GM12878 (cell line): ENCODE results near the gene PKMYT1. TPM values are rescaled to one million over a fixed set of nuclear protein-coding genes. Genes with fewer than 3 reads are reported as not detected.

Experiments used
- CBX5 ChIP-seq: sonication (generic); IDR thresholded peaks from 2 replicates; pipeline ENCODE4 v1.6.1; 2016; ENCODE audit warnings: low read depth, moderate library complexity, mild to moderate bottlenecking, inconsistent platforms
- CREB1 ChIP-seq: IDR thresholded peaks from 2 replicates; pipeline ENCODE4 v1.6.1; 2012; ENCODE audit warnings: low read depth, mild to moderate bottlenecking, inconsistent platforms
- CREM ChIP-seq: IDR thresholded peaks from 2 replicates; pipeline ENCODE4 v1.6.1; 2014; ENCODE audit warnings: antibody characterized with exemption, low read depth
- E2F8 ChIP-seq: fragments of 450-650 bp; IDR thresholded peaks from 2 replicates; pipeline ENCODE4 v1.6.1; 2018; ENCODE audit warnings: mild to moderate bottlenecking, low read depth, moderate library complexity; ENCODE audit not compliant: partially characterized antibody
- ESRRA ChIP-seq: IDR thresholded peaks from 2 replicates; pipeline ENCODE4 v1.6.1; 2012; ENCODE audit warnings: mild to moderate bottlenecking, low read length, improper control_type of control experiment
- HCFC1 ChIP-seq: fragments of 150-350 bp; IDR thresholded peaks from 2 replicates; pipeline ENCODE4 v1.6.1; 2014; ENCODE audit warnings: low read length
- JUND ChIP-seq: IDR thresholded peaks from 2 replicates; pipeline ENCODE4 v1.6.1; 2012; ENCODE audit warnings: low read depth, mild to moderate bottlenecking, low read length, improper control_type of control experiment, moderate library complexity
- NBN ChIP-seq: fragments of 450-650 bp; IDR thresholded peaks from 2 replicates; pipeline ENCODE4 v1.6.1; 2016
- NFYB ChIP-seq: IDR thresholded peaks from 2 replicates; pipeline ENCODE4 v1.6.1; 2011; ENCODE audit warnings: low read depth, mild to moderate bottlenecking, low read length, improper control_type of control experiment, moderate library complexity; ENCODE audit not compliant: insufficient read depth
- PAX8 ChIP-seq: fragments of 450-650 bp; IDR thresholded peaks from 2 replicates; pipeline ENCODE4 v1.6.1; 2017; ENCODE audit warnings: mild to moderate bottlenecking, moderate library complexity
- PRDM15 ChIP-seq: fragments of 450-650 bp; formaldehyde crosslinking; IDR thresholded peaks from 2 replicates; pipeline ENCODE4 v1.4.0; 2020; ENCODE audit warnings: mild to moderate bottlenecking, moderate library complexity
- RAD21 ChIP-seq: IDR thresholded peaks from 2 replicates; pipeline ENCODE4 v1.6.1; 2011; ENCODE audit warnings: mild to moderate bottlenecking, low read depth, low read length, moderate library complexity; ENCODE audit not compliant: insufficient read depth
- RB1 ChIP-seq: fragments of 450-650 bp; formaldehyde crosslinking; IDR thresholded peaks from 2 replicates; pipeline ENCODE4 v1.6.1; 2017; ENCODE audit warnings: mild to moderate bottlenecking, borderline replicate concordance
- SREBF2 ChIP-seq: IDR thresholded peaks from 2 replicates; pipeline ENCODE4 v1.6.1; 2012; ENCODE audit warnings: mild to moderate bottlenecking, low read length
- STAT3 ChIP-seq: IDR thresholded peaks from 2 replicates; pipeline ENCODE4 v1.6.1; 2011; ENCODE audit warnings: low read depth, low read length, improper control_type of control experiment
- SUZ12 ChIP-seq: fragments of 200-600 bp; sonication (generic); IDR thresholded peaks from one replicate; pipeline ENCODE4 v1.6.1; 2018; ENCODE audit warnings: antibody characterized with exemption, mild to moderate bottlenecking; ENCODE audit not compliant: unreplicated experiment
- TARDBP ChIP-seq: IDR thresholded peaks from 2 replicates; pipeline ENCODE4 v1.6.1; 2016; ENCODE audit warnings: borderline replicate concordance
- ZZZ3 ChIP-seq: IDR thresholded peaks from 2 replicates; pipeline ENCODE4 v1.6.1; 2011; ENCODE audit warnings: low read depth; ENCODE audit not compliant: control insufficient read depth, insufficient read length
- polyA plus RNA-seq, 11 experiments: library from polyadenylated mRNA; depleted of rRNA in 4 of 11; unstranded in 6 of 11; stranded (reverse) in 5 of 11; fragments of >200 nt; fragmentation: Nextera tagmentation in 4 of 11; fragmentation: Illumina TruSeq in 1 of 11; extraction: Ambion mirVana in 4 of 11; extraction: Trizol in 1 of 11; gene quantifications; 1 replicate in 1 of 11; 2 replicates in 10 of 11; pipeline versions ENCODE4 v1.2.1 to v1.2.3, GENCODE V29; 2011 to 2016; ENCODE audit warnings: inconsistent platforms in 2 of 11, missing spikeins in 2 of 11, low read depth in 1 of 11
- total RNA-seq, 4 experiments: library from RNA; depleted of rRNA in 3 of 4; stranded (reverse); fragments of >200 nt in 3 of 4; fragmentation: Illumina TruSeq in 1 of 4; extraction: Trizol in 1 of 4; gene quantifications; 2 replicates each; pipeline versions ENCODE4 v1.2.1 to v1.2.3, GENCODE V29; 2013 to 2021
- TF ChIP-seq, protein P1 (sequence below), 3 experiments: IDR thresholded peaks in 2 of 3; conservative IDR thresholded peaks in 1 of 3; 2 replicates each; pipeline ENCODE4 v1.5.1; 2011; ENCODE audit warnings: low read depth in 3 of 3, low read length in 3 of 3, mild to moderate bottlenecking in 3 of 3, control low read depth in 2 of 3, moderate library complexity in 2 of 3, inconsistent platforms in 1 of 3, mixed read lengths in 1 of 3; ENCODE audit not compliant: control insufficient read depth in 2 of 3, insufficient read depth in 1 of 3; ENCODE audit errors: extremely low read depth in 1 of 3
- TF ChIP-seq, protein P2 (sequence below): fragments of 450-650 bp; IDR thresholded peaks from 2 replicates; pipeline ENCODE4 v1.6.1; 2017; ENCODE audit warnings: antibody characterized with exemption, mild to moderate bottlenecking, moderate library complexity

The PKMYT1 gene
- total and polyA plus RNA-seq, 10 of the 15 experiments (the other 5 are each of a cell fraction or from before 2014, with no cell fraction given): 4.6 to 101 (median 29.9) TPM

GRCh38 chr16:2927010-2927646 lies 53.1 kb downstream of the PKMYT1 start (continued):
- TF ChIP-seq NFYB: no peak
- TF ChIP-seq, protein P1, sequence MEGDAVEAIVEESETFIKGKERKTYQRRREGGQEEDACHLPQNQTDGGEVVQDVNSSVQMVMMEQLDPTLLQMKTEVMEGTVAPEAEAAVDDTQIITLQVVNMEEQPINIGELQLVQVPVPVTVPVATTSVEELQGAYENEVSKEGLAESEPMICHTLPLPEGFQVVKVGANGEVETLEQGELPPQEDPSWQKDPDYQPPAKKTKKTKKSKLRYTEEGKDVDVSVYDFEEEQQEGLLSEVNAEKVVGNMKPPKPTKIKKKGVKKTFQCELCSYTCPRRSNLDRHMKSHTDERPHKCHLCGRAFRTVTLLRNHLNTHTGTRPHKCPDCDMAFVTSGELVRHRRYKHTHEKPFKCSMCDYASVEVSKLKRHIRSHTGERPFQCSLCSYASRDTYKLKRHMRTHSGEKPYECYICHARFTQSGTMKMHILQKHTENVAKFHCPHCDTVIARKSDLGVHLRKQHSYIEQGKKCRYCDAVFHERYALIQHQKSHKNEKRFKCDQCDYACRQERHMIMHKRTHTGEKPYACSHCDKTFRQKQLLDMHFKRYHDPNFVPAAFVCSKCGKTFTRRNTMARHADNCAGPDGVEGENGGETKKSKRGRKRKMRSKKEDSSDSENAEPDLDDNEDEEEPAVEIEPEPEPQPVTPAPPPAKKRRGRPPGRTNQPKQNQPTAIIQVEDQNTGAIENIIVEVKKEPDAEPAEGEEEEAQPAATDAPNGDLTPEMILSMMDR (IDR thresholded peaks at IDR 0.05 in 2 of 3, conservative IDR thresholded peaks at IDR 0.05 in 1 of 3; ENCODE audit: control insufficient read depth in 2 of 3, extremely low read depth in 1 of 3, insufficient read depth in 1 of 3, low read depth in 3 of 3, low read length in 3 of 3): peak; percentile 89 to 95 (median 93)
- TF ChIP-seq CREB1: peak; percentile 86
- no peak for TF ChIP-seq E2F8
- peak; percentile 66 for TF ChIP-seq RAD21
- peak; percentile 42; the same call in 1 of the 2 replicates for TF ChIP-seq NBN
- TF ChIP-seq PRDM15: no peak
- TF ChIP-seq RB1: peak; percentile 77; the same call in 1 of the 2 replicates
- no peak for TF ChIP-seq ZZZ3
- no peak for TF ChIP-seq JUND
- no peak for TF ChIP-seq ESRRA
- no peak for TF ChIP-seq PAX8
- TF ChIP-seq, protein P2, sequence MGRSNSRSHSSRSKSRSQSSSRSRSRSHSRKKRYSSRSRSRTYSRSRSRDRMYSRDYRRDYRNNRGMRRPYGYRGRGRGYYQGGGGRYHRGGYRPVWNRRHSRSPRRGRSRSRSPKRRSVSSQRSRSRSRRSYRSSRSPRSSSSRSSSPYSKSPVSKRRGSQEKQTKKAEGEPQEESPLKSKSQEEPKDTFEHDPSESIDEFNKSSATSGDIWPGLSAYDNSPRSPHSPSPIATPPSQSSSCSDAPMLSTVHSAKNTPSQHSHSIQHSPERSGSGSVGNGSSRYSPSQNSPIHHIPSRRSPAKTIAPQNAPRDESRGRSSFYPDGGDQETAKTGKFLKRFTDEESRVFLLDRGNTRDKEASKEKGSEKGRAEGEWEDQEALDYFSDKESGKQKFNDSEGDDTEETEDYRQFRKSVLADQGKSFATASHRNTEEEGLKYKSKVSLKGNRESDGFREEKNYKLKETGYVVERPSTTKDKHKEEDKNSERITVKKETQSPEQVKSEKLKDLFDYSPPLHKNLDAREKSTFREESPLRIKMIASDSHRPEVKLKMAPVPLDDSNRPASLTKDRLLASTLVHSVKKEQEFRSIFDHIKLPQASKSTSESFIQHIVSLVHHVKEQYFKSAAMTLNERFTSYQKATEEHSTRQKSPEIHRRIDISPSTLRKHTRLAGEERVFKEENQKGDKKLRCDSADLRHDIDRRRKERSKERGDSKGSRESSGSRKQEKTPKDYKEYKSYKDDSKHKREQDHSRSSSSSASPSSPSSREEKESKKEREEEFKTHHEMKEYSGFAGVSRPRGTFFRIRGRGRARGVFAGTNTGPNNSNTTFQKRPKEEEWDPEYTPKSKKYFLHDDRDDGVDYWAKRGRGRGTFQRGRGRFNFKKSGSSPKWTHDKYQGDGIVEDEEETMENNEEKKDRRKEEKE: no peak
- no peak for TF ChIP-seq CBX5
- TF ChIP-seq SREBF2: no peak
- peak; percentile 88 for TF ChIP-seq CREM
- no peak for TF ChIP-seq STAT3
- TF ChIP-seq SUZ12: no peak
- TF ChIP-seq HCFC1: no peak
- TF ChIP-seq TARDBP: no peak
